B cell (primary cell): ENCODE data around the gene FGL2. TPM values are rescaled to one million over a fixed set of nuclear protein-coding genes. Genes with fewer than 3 reads are reported as not detected.
"Not testable (repeated sequence)": the region's sequence is repeated elsewhere in the genome, so short reads cannot be mapped to it uniquely, and the experiment has no call there.

Source experiments
- ATAC-seq: fragments of 200-7000 bp; cut with Tn5 transposase; one replicate; pipeline ENCODE4 v1.10.0; 2021; ENCODE audit warnings: low read depth, mild to moderate bottlenecking, moderate number of reproducible peaks, moderate library complexity
- CTCF ChIA-PET: fragments of 350-600 bp; sonication (Branson Sonifier 250); formaldehyde crosslinking; loops from one replicate; lab custom pipeline; 2021; ENCODE audit warnings: antibody characterized with exemption, inconsistent platforms; lab: Charles Lee
- POLR2A ChIA-PET: fragments of 350-600 bp; sonication (Branson Sonifier 250); formaldehyde crosslinking; loops from one replicate; lab custom pipeline; 2021; ENCODE audit warnings: antibody characterized with exemption; lab: Charles Lee
- DNase-seq: peaks from one replicate; pipeline ENCODE4 v3.0.0; 2013
- H2AFZ ChIP-seq: 2 replicates; pipeline ENCODE4 v1.6.1; 2012; ENCODE audit warnings: mild to moderate bottlenecking, low read depth, low read length; ENCODE audit not compliant: insufficient read depth, poor library complexity, severe bottlenecking
- H3K27ac ChIP-seq, 2 donors: 1 replicate in 1 of 2; 2 replicates in 1 of 2; pipeline ENCODE4 v1.5.1; 2012 to 2013; ENCODE audit warnings: low read length in 2 of 2, mild to moderate bottlenecking in 2 of 2, moderate library complexity in 1 of 2
- H3K27me3 ChIP-seq, 4 experiments: fragments of 200-600 bp in 1 of 4; sonication (generic) in 1 of 4; replicated peaks in 1 of 4; 1 replicate in 2 of 4; 2 replicates in 2 of 4; pipeline versions ENCODE4 v1.6.1 to v1.7.0; 2013 to 2016; ENCODE audit warnings: low read length in 3 of 4, mild to moderate bottlenecking in 2 of 4, mixed read lengths in 1 of 4, moderate library complexity in 1 of 4; ENCODE audit not compliant: insufficient read depth in 4 of 4, control insufficient read depth in 3 of 4; ENCODE audit errors: control extremely low read depth in 1 of 4
- H3K36me3 ChIP-seq, 2 experiments: replicated peaks in 1 of 2; 1 replicate in 1 of 2; 2 replicates in 1 of 2; pipeline versions ENCODE4 v1.6.1 to v1.7.1; 2013; ENCODE audit warnings: low read length in 1 of 2; ENCODE audit not compliant: insufficient read depth in 2 of 2, control insufficient read depth in 1 of 2; ENCODE audit errors: control extremely low read depth in 1 of 2, extremely low read depth in 1 of 2
- H3K4me1 ChIP-seq, 2 donors: fragments of 200-600 bp in 1 of 2; sonication (generic) in 1 of 2; 1 replicate in 1 of 2; 2 replicates in 1 of 2; pipeline versions ENCODE4 v1.5.1 to v1.6.1; 2013 to 2017; ENCODE audit warnings: low read length in 2 of 2; ENCODE audit not compliant: control insufficient read depth in 2 of 2, insufficient read depth in 2 of 2
- H3K4me2 ChIP-seq: replicated peaks from 2 replicates; pipeline ENCODE3; 2012; ENCODE audit warnings: mild to moderate bottlenecking, low read depth, low read length; ENCODE audit not compliant: poor library complexity, severe bottlenecking
- H3K4me3 ChIP-seq, 5 experiments: fragments of 200-600 bp in 1 of 5; sonication (generic) in 1 of 5; 1 replicate in 3 of 5; 2 replicates in 2 of 5; pipeline versions ENCODE4 v1.5.1 to v1.7.0; 2011 to 2016; ENCODE audit warnings: low read length in 4 of 5, mild to moderate bottlenecking in 4 of 5, low read depth in 2 of 5, control low read depth in 1 of 5, moderate library complexity in 1 of 5; ENCODE audit not compliant: insufficient read depth in 1 of 5; ENCODE audit errors: control extremely low read depth in 1 of 5, extremely low read depth in 1 of 5
- H3K79me2 ChIP-seq: fragments of 200-600 bp; sonication (generic); one replicate; pipeline ENCODE4 v1.6.0; 2016; ENCODE audit warnings: low read length; ENCODE audit not compliant: control insufficient read depth, insufficient read depth
- H3K9ac ChIP-seq: fragments of 200-600 bp; sonication (generic); 2 replicates; pipeline ENCODE4 v1.6.1; 2017; ENCODE audit warnings: mild to moderate bottlenecking, low read length, moderate library complexity
- H3K9me3 ChIP-seq, 3 donors: one replicate each; pipeline versions ENCODE4 v1.6.1 to v1.7.1; 2013; ENCODE audit warnings: low read length in 2 of 3; ENCODE audit not compliant: control insufficient read depth in 2 of 3, insufficient read depth in 1 of 3; ENCODE audit errors: control extremely low read depth in 1 of 3
- H4K20me1 ChIP-seq: 2 replicates; pipeline ENCODE4 v1.6.0; 2012; ENCODE audit warnings: mild to moderate bottlenecking, low read length; ENCODE audit not compliant: insufficient read depth, control insufficient read depth, poor library complexity, severe bottlenecking
- H3K27ac Mint-ChIP-seq: one replicate; pipeline ENCODE4 v1.8.0; 2021; ENCODE audit warnings: mixed read lengths
- H3K27me3 Mint-ChIP-seq: one replicate; pipeline ENCODE4 v1.8.0; 2021; ENCODE audit warnings: mixed read lengths
- H3K4me1 Mint-ChIP-seq: one replicate; pipeline ENCODE4 v1.8.0; 2021; ENCODE audit warnings: mixed read lengths
- H3K4me3 Mint-ChIP-seq: one replicate; pipeline ENCODE4 v1.8.0; 2021; ENCODE audit warnings: mixed read lengths
- H3K9me3 Mint-ChIP-seq: one replicate; pipeline ENCODE4 v1.8.0; 2022; ENCODE audit warnings: mixed read lengths; ENCODE audit not compliant: insufficient read depth
- WGBS: methylation state at CpG from one replicate; pipeline ENCODE4 v1.1.5; 2013; ENCODE audit warnings: missing lambda C conversion rate; ENCODE audit not compliant: insufficient coverage; 5-methylcytosine and 5-hydroxymethylcytosine counted together
- intact Hi-C: fragments of 100-400 bp; cut with micrococcal nuclease; formaldehyde crosslinking; loops from one replicate; pipeline ENCODE4 v1.10.0; 2022
- polyA plus RNA-seq: library from polyadenylated mRNA; depleted of rRNA; stranded (reverse); fragments of >200 nt; gene quantifications from 2 replicates; pipeline ENCODE4 v1.2.3, GENCODE V29; 2012
- total RNA-seq, 2 donors: library from RNA; stranded (reverse); fragments of 120-200 nt in 1 of 2; gene quantifications; 1 replicate in 1 of 2; 2 replicates in 1 of 2; pipeline versions ENCODE4 v1.2.3 to v1.2.4, GENCODE V29; 2013 to 2022

Gene FGL2
- total and polyA plus RNA-seq, 2 donors (not counting 1 experiment from before 2014, with no cell fraction given): 2.1 to 7.0 TPM

GRCh38 chr7:77177321-77177904 lies 22.2 kb downstream of the FGL2 start:
- no CpG with 5 or more reads among the region's 9 CpGs for WGBS

GRCh38 chr7:77175274-77175800 lies 24.3 kb downstream of the FGL2 start:
- H3K27ac Mint-ChIP-seq, H3K9me3 Mint-ChIP-seq, intact Hi-C loops: not testable (repeated sequence)

More at GRCh38 chr7:77177321-77177904, 22.2 kb downstream of the FGL2 start:
- H3K79me2 ChIP-seq, intact Hi-C loops, ATAC-seq, H2AFZ ChIP-seq, H3K4me1 Mint-ChIP-seq, H3K4me3 ChIP-seq, H3K4me3 Mint-ChIP-seq, H3K4me2 ChIP-seq, H3K27ac ChIP-seq, H3K4me1 ChIP-seq, POLR2A ChIA-PET, CTCF ChIA-PET, H3K9me3 Mint-ChIP-seq, H3K36me3 ChIP-seq, H3K9ac ChIP-seq, H3K27me3 Mint-ChIP-seq, H3K27me3 ChIP-seq, H3K9me3 ChIP-seq, DNase-seq, H4K20me1 ChIP-seq, H3K27ac Mint-ChIP-seq: not testable (repeated sequence)

GRCh38 chr7:77174418-77174817 lies 25.2 kb downstream of the FGL2 start:
- H3K9ac ChIP-seq, H3K27ac Mint-ChIP-seq, H3K79me2 ChIP-seq, H3K27me3 Mint-ChIP-seq, DNase-seq, H3K36me3 ChIP-seq, H3K4me1 ChIP-seq, POLR2A ChIA-PET, ATAC-seq, CTCF ChIA-PET, H2AFZ ChIP-seq, H3K4me1 Mint-ChIP-seq, H3K4me2 ChIP-seq, H4K20me1 ChIP-seq, H3K9me3 ChIP-seq, H3K4me3 ChIP-seq, H3K27me3 ChIP-seq, H3K9me3 Mint-ChIP-seq, H3K27ac ChIP-seq, intact Hi-C loops, H3K4me3 Mint-ChIP-seq: not testable (repeated sequence)
- no CpG with 5 or more reads among the region's 4 CpGs for WGBS

More at GRCh38 chr7:77175274-77175800, 24.3 kb downstream of the FGL2 start:
- DNase-seq, H3K4me1 Mint-ChIP-seq, H3K4me1 ChIP-seq, H4K20me1 ChIP-seq, H3K27me3 ChIP-seq, H3K4me2 ChIP-seq, H3K9me3 ChIP-seq, H3K4me3 Mint-ChIP-seq, H3K9ac ChIP-seq, CTCF ChIA-PET, H3K27me3 Mint-ChIP-seq, H3K27ac ChIP-seq, H3K79me2 ChIP-seq, POLR2A ChIA-PET, H3K36me3 ChIP-seq: not testable (repeated sequence)
- H3K4me3 ChIP-seq: peak overlapping the region in 1 of 5 experiments; percentile 6
- peak; percentile 43 for ATAC-seq
- WGBS: no CpG with 5 or more reads among the region's 3 CpGs
- H2AFZ ChIP-seq: peak overlapping the region; percentile 46

DNA sequence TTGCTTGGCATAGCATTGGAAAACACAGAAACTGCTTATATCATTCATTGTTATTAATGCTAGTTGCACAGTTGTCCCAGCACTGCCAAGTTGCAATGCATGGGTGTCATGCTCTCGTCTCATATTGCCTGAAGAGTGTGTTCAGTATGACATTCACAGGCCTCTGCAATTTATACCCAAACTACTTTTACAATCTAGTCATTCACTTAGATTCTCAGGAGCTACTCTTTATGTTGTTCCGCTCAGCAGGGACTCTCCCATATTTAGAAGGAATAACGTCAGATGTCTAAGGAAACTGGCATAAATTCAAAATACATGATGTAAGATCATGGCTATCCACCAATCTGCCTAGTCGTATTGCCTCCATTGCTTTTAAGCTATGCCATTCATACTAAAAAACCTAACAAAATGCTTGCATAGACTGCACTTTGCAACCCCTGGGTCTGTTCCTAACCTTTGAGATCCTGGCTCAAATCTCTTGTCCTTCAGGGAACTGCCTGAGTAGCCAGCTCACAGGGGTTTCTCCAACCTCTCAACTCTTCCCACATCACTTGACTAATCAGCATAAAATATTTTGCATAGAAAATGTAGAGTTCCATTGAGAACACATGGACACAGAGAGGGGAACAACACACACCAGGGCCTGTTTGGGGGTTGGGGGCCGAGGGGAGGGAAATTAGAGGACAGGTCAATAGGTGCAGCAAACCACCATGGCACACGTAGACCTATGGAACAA lies 27.0 kb downstream of the FGL2 start:
- H3K4me3 ChIP-seq, H3K9me3 ChIP-seq, H3K4me1 Mint-ChIP-seq, DNase-seq, H3K27ac Mint-ChIP-seq, H2AFZ ChIP-seq, H3K27me3 Mint-ChIP-seq, H4K20me1 ChIP-seq, POLR2A ChIA-PET, H3K36me3 ChIP-seq, H3K9ac ChIP-seq, intact Hi-C loops, H3K4me3 Mint-ChIP-seq, H3K79me2 ChIP-seq, H3K27ac ChIP-seq, ATAC-seq, H3K4me1 ChIP-seq, H3K27me3 ChIP-seq, H3K4me2 ChIP-seq, CTCF ChIA-PET, H3K9me3 Mint-ChIP-seq: not testable (repeated sequence)
- no CpG with 5 or more reads among the region's 6 CpGs for WGBS
